Mononuclear cell (primary cell): ENCODE measurements around the gene SLC37A1. TPM values are rescaled to one million over a fixed set of nuclear protein-coding genes. Genes with fewer than 3 reads are reported as not detected.

Experiments
- H3K27me3 ChIP-seq: 2 replicates; pipeline ENCODE4 v1.6.0; 2011; ENCODE audit warnings: low read length, control low read depth; ENCODE audit not compliant: insufficient read depth
- H3K4me1 ChIP-seq: 2 replicates; pipeline ENCODE4 v1.5.1; 2011; ENCODE audit warnings: mild to moderate bottlenecking, low read length, control low read depth; ENCODE audit not compliant: insufficient read depth
- H3K4me3 ChIP-seq: 2 replicates; pipeline ENCODE4 v1.5.1; 2011; ENCODE audit warnings: mild to moderate bottlenecking, low read length, moderate library complexity
- H3K9me3 ChIP-seq: 2 replicates; pipeline ENCODE4 v1.5.1; 2011; ENCODE audit warnings: low read depth, mild to moderate bottlenecking, control low read depth, low read length
- total RNA-seq: library from RNA; depleted of rRNA; stranded (reverse); fragments of >200 nt; gene quantifications from one replicate; pipeline ENCODE4 v1.2.3, GENCODE V29; 2012

The SLC37A1 gene
- total RNA-seq, 1 donor: 19.4 TPM

DNA sequence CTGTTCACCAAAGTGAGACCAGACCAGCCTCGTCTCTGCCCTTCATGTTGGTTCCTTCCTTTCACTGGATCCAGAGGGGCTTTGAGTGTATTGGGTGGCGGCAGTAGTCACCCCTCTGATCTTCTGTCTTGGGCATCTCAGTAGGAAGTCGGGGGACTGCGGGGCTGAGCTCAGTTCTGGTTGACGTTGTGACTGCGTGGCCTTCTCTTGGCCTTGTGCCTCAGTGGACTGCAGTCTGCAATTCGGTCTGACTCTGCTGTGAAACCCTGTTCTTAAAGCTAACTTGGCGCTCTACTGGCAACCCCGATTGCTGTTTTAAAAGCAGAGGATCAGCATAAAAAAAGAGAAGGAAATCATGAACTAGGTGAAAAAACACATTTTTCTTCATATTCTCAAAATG lies 56.7 kb downstream of the SLC37A1 start:
- H3K27me3 ChIP-seq: no peaks in the 10 kb centered on the region
- H3K4me1 ChIP-seq: no peaks in the 10 kb centered on the region
- no peaks in the 10 kb centered on the region for H3K9me3 ChIP-seq
- no peak overlapping the region for H3K4me3 ChIP-seq

DNA sequence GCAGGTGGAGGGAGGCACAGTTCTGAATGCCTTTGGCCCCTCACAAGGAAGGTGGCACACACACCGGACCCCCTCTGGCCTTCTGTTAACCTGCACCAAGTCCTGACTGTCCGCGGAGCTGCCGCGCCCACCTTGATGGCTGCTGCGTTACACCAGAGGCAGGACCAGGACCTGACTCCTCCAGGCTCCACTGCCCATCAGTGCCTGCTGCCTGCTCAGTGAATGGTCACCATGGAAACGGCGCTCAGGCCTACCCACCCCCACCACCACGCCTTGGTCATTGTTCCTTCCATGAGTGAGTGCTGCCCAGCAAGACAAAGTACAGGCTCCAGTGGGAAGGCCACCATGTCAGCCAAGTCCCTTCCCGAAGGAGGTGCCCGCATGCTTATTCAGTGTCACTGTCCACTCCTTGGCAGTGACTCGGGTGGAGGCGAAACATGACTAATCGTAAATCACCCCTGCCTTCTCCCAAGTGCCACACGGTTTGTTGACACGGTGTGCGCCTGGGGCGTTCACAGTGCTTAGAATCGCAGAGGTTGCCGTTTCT lies 57.3 kb downstream of the SLC37A1 start:
- H3K4me3 ChIP-seq: no peak overlapping the region
- no peaks in the 10 kb centered on the region for H3K9me3 ChIP-seq
- no peaks in the 10 kb centered on the region for H3K27me3 ChIP-seq
- H3K4me1 ChIP-seq: no peaks in the 10 kb centered on the region

DNA sequence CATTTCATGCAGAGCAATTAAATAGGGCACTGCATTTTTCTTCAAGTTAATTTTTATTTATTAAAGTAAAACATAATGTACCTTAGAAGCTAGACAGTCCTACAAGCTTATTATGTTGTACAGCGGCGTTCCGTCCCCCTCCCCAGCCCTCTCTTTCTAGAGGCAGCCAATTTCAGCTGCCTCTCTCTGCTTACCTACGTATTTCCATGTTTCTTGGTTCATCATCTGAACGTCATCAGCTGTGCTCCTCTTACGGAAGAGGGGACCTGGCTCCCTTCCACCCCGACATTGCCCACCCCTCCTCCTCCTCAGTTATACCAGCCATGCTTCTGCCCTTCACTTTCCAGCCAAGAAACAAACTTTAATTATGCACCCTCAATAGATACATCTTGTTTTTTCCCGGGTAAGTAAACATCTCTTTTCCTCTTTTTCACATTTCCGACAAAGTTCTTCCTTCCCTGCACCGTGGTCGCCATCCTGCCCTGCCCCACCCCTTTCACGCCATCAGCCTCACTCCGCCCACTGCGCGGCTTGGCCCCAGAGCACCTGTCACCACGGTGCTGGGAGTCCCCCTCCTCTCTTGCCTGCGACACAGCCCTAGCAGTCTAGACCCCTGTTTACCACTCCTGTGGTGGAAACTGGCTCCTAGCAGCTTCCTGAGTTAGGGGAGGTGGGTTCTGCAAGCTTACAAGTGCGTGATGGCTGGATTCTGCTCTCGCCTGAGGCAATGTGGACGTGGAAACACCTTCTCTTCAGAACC lies 57.9 kb downstream of the SLC37A1 start:
- Histone ChIP-seq H3K4me3 (no peak overlapping the region), H3K4me1 (no peaks in the 10 kb centered on the region), H3K9me3 (peaks cover 2% of the 10 kb centered on the region), H3K27me3 (no peaks in the 10 kb centered on the region)

DNA sequence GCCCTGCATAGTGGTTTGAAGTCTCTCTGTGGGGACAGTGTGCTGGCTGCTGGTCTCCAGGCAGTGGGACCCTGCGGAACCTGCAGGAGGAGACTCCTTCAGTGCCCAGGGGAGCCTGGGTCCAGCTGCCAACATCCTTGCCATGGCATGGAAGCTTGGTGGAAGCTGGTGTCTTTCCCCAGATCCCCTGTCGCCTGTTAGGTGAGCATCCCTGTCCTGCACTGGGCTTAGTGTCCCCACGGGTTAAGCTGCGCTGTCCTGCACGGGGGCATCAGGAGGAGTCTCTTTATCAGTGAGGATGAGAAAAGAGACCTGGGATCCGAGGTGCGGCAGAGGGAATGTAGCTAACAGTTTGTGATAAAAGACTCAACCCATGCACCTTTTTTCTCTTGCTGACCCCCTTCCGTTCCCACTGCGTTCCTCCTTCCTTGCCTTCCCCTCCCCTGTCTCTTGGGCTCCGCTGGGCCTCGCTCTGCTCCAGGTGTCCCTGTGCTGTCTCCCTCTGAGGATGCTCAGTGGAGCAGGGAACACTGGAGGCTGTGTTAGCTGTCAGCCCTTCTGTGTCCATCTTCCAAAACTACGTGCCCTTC lies 59.3 kb downstream of the SLC37A1 start:
- Histone ChIP-seq H3K27me3 (no peaks in the 10 kb centered on the region), H3K4me3 (no peak overlapping the region), H3K4me1 (no peaks in the 10 kb centered on the region), H3K9me3 (peaks cover 4% of the 10 kb centered on the region)

DNA sequence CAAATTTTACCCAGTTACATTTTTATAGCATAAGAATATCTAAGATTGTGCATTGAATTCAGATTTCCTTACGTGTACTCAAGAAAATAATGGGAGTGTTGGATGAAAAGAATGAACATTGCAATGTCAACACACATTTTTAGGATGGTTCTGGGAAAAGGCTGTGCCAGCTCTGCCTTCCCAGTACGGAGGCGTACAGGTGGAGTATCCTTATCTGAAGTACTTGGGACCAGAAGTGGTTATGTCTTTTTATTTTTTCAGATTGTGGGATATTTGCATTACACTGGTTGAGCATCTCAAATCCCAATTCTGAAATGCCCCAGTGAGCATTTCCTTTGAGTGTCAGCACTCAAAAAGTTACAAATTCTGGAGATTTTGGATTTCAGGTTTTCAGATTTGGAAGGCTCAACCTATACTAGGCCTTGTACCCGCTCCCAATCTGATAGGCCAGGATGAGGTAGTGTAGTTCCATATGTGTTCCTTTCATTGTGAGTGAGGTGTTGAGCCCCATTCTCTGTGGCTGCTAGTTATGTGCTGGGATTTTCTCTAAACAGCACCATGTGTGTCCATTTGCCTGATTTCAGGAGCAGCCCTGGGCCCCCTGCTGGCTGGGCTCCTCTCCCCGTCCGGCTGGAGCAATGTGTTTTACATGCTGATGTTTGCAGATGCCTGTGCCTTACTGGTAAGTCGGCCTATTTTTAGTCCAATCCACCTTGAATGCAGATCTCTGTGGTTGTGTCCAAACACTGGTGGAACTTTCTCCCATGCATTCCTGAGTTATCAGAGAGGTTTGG lies 60.8 kb downstream of the SLC37A1 start:
- peaks cover 4% of the 10 kb centered on the region for H3K9me3 ChIP-seq
- H3K4me1 ChIP-seq: no peaks in the 10 kb centered on the region
- H3K4me3 ChIP-seq: no peak overlapping the region
- H3K27me3 ChIP-seq: no peaks in the 10 kb centered on the region

DNA sequence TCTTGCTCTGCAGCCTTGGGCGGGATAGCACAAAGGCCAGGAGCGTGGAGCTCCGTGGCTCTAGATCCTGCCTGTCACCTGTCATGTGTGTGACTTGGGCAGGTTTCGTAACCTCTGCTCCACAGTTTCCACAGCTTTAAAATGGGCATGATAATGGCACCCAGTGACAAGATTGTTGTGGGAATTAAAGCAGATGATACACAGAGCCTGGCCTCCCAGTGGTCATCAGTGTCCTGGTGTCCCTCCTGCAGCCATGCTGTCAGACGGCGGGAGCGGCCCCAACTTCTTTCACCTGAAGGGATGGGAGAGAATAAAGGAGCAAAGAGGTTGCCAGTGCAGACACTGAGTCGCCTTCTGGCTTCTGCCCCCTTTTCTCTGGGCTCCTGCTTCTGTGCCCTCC lies 61.5 kb downstream of the SLC37A1 start:
- no peaks in the 10 kb centered on the region for H3K27me3 ChIP-seq
- peaks cover 4% of the 10 kb centered on the region for H3K9me3 ChIP-seq
- no peaks in the 10 kb centered on the region for H3K4me1 ChIP-seq
- no peak overlapping the region for H3K4me3 ChIP-seq

DNA sequence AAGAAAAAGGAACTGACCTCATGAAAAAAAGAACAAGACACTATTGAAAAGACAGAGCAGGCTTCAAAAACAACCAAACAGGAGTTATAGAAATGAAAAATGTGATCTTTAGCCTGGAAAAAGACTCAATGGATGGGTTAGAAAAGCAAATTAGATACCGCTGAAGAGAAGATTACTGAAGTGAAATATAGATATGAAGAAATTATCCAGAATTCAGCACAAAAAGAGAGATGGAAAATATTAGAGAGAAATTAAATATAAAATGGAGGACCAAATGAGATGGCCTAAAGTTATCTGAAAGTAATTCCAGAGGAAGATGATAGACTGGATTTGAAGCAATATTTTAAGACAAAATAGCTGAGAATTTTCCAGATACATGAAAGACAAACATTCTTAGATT lies 63.0 kb downstream of the SLC37A1 start:
- Histone ChIP-seq H3K27me3 (no peaks in the 10 kb centered on the region), H3K9me3 (peaks cover 4% of the 10 kb centered on the region), H3K4me1 (no peaks in the 10 kb centered on the region), H3K4me3 (no peak overlapping the region)

DNA sequence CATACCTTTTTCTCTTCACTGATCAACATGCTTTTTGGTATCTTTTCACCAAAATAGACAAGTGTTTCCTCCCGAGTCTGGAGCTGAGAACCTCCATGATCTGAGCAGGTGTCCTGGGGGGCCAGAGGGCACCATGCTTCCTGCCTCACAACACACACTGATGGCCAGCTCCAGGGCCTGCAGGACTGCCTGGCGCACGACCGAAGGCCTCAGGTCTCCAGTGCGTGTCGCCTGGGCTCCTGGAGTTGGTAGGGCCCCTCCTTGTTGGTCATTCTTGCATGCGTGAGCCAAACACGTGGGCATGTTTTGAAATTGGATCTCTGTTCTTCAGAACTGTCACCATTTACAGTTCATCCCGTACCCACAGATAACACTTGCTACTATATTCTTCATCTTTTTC lies 64.4 kb downstream of the SLC37A1 start:
- Histone ChIP-seq H3K9me3 (peaks cover 4% of the 10 kb centered on the region), H3K27me3 (no peaks in the 10 kb centered on the region), H3K4me1 (no peaks in the 10 kb centered on the region), H3K4me3 (no peak overlapping the region)

DNA sequence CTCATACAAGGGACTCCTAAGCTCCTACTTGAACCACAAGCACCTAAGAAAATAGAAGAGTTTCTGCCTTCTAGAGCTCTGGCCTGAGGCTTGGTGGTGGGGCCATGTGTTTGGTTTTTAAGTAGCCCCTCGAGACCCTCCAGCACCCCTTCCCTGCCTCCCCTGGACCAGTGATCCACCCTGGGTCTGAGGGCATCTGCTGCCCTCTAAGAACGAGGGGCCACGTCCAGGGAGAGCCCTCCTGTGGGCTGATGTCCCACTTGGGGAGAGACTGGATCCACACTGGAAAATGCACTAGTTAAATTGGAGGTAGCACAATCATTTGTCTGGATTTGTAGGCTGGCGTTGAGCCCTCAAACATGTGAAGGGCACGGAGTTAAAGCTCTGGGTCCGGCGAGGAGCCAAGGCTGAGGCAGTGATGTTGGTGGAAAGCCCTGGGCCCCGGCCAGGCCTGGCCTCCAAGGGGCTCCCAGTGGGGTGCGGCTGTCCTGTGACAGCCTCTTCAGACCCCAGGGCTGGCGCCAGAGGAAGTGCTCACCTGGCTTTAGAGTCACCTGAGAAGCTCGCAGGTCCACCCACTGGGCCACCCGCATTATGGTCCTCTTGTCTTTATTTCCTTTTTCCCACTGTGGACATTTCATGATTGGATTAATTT lies 65.2 kb downstream of the SLC37A1 start:
- Histone ChIP-seq H3K27me3 (no peaks in the 10 kb centered on the region), H3K9me3 (peaks cover 4% of the 10 kb centered on the region), H3K4me3 (no peak overlapping the region), H3K4me1 (no peaks in the 10 kb centered on the region)

DNA sequence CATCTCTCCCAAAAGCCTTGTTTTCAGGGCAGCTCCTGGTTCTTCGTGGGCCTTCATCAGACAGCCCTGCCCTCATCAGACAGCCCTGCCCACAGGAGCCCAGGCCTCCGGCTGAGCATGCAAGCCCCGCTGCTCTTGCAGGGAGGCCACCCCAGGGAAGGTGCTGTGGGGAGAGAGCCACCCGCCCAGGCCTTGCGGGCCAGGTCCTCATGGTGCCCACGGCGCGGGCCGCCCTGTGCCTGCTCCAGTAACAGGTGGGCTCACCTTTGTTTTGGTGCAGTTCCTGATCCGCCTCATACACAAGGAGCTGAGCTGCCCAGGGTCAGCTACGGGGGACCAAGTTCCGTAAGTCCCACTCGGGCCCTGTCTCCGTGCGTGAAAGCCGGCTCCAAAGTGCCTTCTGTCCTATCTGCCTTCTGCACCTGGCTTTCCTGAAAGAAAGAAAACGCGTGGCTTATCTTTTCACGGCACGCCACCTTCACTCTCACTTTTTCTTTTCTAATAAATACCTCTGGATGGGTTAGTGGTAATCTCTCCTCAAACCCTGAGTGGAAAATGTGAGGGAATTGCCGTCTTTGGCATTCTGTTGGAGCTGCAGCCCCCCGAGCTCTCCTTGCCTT lies 65.9 kb downstream of the SLC37A1 start:
- Histone ChIP-seq H3K9me3 (peaks cover 4% of the 10 kb centered on the region), H3K27me3 (no peaks in the 10 kb centered on the region), H3K4me3 (no peak overlapping the region), H3K4me1 (no peaks in the 10 kb centered on the region)

DNA sequence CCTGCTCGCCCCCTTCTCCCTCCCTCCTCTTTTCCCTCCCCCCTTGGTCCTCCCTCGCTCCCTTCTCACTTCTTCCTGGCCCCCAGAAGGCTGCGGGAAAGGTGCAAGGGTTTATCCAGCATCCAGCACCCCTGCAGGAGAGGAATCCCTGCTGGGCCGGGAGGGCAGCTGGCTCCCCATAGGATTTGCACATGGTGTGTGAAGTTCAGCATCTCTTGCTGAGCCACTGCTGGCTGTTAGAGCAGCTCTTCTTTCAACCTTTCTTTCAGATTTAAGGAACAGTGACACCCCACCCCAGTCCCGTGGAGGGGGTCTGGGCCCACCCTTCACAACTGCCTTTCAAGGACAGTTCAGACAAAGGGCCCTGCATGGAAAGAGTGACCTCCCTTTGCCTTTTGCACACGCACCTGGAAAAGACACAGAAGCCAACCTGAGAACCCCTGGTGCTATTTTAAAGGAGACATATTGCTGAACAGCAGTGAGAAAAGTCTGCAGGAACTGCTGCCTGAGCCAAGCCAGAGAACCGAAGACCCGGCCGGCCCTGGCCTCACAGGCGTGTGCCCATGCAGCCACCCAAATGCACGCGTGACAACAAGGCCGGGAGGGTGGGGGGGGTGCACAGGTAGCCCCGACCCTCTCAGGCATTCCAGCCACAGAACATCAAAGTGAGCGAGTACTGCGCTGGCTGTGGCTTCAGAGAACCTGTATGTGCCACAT lies 66.6 kb downstream of the SLC37A1 start:
- no peaks in the 10 kb centered on the region for H3K4me1 ChIP-seq
- H3K4me3 ChIP-seq: no peak overlapping the region
- H3K27me3 ChIP-seq: no peaks in the 10 kb centered on the region
- peaks cover 4% of the 10 kb centered on the region for H3K9me3 ChIP-seq

DNA sequence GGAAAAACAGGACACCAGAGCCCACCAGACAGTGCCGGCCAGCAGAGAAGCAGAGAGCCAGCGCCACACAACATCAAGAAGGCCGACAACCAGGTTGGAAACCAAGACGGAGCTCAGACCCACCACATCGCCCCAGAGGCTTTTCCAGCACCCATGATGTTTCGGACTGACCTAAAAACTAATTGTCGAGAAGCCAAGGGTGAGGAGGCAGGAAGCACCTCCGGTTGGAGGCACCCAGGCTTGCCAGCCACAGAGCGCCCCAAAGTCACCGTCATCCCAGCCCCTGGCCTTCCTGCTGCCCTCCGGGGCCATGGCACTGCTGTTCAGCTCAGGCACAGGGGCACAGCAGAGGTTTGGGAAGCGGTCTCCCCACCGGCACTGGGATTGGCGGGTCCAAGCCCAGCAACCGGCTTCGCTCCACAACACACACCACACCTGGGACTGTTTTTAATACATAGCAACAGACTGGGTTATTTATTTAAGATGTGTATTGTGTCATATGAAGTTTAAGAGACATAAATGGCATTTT lies 67.2 kb downstream of the SLC37A1 start:
- Histone ChIP-seq H3K9me3 (peaks cover 4% of the 10 kb centered on the region), H3K27me3 (no peaks in the 10 kb centered on the region), H3K4me1 (no peaks in the 10 kb centered on the region), H3K4me3 (no peak overlapping the region)

DNA sequence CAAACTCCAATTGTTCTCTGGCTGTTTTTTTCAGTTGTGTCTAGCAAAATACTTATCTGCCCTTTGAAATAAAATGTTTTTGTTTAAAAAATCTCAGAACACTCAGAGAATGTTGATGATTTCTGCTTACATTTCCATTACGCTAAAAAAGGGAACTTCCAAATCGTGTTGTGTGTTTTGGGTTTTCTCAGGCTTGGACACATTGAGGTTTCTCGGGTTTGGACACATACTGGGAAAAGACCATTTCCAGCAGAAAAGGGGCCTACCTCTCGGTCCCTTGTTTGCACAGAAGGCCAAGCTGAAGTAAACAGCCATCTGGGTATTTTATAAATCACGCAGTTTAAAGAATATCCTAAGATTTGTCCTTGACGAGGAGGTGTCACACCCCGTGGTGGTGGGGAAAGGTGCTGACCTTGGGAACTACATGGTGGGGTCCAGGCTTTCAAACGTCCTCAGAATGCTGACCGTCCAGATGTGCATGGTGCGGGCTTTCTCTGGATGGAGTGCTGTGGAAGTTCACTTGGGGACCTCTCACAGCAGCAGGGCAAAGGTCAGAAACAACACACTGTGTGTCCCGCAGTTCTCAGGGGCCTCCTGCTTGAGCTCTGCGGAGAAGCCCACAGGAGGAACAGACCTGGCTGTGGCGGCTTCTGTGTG lies 67.8 kb downstream of the SLC37A1 start:
- H3K4me3 ChIP-seq: no peak overlapping the region
- H3K4me1 ChIP-seq: no peaks in the 10 kb centered on the region
- peaks cover 3% of the 10 kb centered on the region for H3K9me3 ChIP-seq
- no peaks in the 10 kb centered on the region for H3K27me3 ChIP-seq
